ENCODE results near the gene PDE4A.
"Not testable (repeated sequence)": the region's sequence is repeated elsewhere in the genome, so short reads cannot be mapped to it uniquely, and the experiment has no call there.

PDE4A gene

DNA sequence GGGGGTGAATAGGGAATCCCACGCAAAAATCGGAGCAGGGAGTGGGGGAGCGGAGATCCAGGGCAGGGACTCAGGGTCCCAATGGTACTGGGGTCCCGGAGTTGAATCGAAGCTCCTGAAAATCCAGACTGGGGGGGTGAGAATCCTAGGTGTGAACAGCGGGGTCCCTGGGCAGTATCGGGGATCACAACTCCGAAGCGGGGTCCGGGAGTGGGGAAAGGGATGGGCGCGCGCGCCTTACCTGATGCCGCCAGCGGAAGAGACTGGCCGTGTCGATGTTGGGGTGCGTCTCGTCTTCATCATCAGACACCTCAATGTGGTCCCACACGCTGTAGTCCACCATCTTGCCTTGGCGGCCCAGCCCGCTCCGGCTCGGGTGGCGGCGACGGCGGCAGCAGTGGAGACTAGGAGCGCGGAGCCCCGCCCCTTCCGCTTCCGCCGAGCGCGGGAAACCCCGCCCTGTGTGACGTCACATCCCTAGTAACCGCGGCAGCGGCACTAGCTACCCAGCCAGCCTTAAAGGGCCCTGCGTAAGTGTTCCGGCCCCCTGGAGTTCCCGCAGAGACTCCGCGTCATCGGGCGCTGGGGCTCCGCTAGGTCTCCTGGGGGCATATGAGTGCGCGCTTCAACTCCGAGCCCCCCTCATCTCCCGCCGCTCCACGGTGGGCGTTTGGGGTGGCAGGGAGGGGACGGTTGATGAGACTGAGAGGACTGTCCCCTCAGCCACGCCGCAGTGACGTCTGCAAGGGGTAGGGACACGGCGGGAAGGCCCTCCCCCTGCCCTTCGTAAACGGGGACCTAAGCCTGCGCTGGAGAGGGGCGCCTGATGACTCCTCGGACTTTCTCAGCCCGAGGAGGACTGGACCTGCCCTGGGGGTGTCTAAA lies 17.0 kb upstream of the PDE4A start, which contains the start of gene CDC37:
Gene CDC37, minus strand, starts transcription at position 406 of the 885 bp plus-strand sequence. Its CDS starts 63 bp downstream, at position 343.
- peak; percentile 96 for DNase-seq (ENCODE audit: low spot score)

GRCh38 chr19:10404888-10405820 lies 15.2 kb upstream of the PDE4A start:
- peak; percentile 55 for DNase-seq (ENCODE audit: low spot score)

- no peak for DNase-seq (ENCODE audit: low spot score)
Observed at GRCh38 chr19:10406191-10406590, 14.1 kb upstream of the PDE4A start.

DNA sequence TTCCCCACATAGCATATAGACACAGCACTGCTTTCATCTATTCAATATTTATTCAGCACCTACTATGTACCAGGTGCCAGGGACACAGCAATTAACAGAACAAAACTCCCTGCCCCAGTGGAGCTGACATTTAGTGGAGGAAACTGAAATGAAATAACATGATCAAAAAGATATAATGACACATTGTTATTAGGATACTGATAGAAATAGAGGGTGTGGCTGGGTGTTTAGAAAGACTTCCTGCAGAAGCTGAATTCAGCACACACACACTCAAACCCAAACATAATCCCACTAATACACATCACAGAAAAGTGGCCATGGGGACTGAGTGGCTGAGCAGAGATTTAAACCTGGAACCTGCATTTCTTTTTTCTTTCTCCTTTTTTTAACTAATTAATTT lies 13.2 kb upstream of the PDE4A start:
- DNase-seq (ENCODE audit: low spot score): no peak

DNA sequence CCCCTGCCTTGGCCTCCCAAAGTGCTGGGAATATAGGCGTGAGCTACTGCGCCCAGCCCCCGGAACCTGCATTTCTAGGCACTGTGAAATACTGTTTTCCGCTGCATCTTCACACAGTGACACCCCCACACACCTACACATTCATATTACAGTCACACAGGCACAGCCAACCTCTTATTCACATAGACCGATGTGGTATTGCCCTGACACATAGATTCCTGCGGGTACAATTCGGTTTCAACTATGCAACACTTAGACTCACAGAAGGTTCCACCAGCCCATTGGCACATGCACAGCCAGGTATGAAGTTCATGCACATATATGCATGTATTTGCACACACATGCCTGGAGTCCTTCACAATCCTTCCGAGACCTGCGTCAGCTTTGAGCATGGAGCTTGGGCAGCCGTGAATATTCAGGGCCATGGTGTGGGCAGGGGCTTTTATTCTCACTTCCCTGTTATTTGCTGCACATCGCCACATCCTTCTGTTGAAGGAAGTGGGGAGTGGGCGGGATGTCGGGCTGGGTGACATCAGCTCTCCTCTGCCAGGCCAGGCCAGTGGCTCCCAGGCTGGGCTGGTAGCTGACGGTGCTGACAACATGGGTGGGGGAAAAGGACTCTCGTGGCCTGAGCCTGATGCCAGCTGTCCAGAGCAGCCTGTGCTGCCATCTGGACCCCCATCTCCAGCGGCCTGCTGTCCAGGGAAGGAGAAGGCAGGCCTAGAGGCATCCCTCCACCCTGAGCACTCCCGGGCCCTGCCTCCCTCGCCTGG lies 11.6 kb upstream of the PDE4A start:
- DNase-seq (ENCODE audit: low spot score): peak; percentile 65

DNA sequence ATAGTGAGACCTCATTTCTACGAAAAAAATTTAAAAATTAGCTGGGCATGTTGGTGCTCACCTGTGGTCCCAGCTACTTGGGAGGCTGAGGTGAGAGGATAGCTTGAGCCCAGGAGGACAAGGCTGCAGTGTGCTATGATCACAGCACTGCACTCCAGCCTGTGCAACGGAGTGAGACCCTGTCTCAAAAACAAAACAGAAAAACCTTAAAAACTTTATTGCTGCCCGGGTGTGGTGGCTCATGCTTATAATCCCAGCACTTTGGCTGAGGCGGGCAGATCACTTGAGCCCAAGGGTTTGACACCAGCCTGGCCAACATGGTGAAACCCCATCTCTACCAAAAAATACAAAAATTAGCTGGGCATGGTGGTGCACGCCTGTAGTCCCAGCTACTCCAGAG lies 9.1 kb upstream of the PDE4A start:
- not testable (repeated sequence) for DNase-seq (ENCODE audit: low spot score)

- DNase-seq (ENCODE audit: low spot score): no peak
Observed at GRCh38 chr19:10412257-10412977, 7.9 kb upstream of the PDE4A start.

GRCh38 chr19:10416083-10416379 lies 4.3 kb upstream of the PDE4A start:
- no peak for DNase-seq (ENCODE audit: low spot score)

DNA sequence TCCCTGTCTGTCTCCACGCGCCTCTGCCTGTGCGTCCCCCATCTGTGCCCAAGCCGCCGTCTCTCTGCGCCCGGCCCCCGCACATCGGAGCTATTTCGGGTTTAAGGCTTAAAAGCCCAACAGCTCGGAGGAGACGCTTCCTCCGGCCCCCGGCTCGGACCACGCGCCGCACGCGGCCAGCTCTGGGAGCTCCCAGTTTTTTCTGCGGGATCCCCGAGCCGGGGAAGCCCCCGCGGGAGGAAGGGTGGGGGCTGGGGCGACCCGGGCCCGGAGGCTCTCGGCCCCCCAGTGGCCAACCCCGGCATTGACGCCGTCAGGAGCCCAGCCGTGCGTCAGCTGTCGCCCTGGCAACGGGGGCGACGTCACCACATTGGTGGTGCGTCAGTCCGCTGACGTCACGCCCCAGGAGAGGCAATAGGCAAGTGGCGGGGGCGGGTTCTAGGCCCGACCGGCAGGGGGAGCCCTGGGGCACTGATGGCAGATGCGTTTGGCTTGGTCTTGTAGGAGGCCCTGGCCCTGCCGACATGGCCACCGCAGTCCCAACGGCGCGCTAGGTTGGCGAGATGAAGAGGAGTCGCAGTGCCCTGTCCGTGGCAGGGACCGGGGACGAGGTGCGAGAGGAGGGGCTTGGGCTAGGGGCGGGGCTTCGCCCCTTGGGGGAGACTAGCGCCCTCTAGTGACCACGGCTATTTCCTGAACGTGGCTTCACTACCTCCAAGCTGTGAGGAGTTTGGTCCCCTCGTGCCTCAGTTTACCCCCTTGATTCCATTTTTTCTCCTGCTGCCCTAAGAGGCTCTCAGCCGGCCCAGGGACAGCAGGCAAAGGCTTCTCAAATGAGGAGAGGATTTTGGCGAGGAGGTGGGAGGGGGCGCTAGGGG lies 3.7 kb upstream of the PDE4A start:
- peak; percentile 84 for DNase-seq (ENCODE audit: low spot score)

- peak; percentile 69 for DNase-seq (ENCODE audit: low spot score)
Observed at GRCh38 chr19:10417541-10418234, 2.6 kb upstream of the PDE4A start.

DNA sequence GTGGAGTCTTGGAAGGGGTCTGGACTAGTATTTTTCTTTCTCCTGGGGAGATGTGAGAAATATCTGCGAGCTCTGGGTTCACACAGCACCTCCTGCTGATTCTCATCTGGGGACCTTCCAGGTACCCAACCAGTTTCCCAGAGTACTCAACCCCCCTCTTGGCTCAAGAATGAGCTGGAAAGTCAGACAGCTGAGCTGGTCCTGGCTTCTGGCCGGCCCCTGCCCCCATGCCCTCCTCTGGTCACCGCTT lies 2.2 kb upstream of the PDE4A start:
- DNase-seq (ENCODE audit: low spot score): peak; percentile 70

DNA sequence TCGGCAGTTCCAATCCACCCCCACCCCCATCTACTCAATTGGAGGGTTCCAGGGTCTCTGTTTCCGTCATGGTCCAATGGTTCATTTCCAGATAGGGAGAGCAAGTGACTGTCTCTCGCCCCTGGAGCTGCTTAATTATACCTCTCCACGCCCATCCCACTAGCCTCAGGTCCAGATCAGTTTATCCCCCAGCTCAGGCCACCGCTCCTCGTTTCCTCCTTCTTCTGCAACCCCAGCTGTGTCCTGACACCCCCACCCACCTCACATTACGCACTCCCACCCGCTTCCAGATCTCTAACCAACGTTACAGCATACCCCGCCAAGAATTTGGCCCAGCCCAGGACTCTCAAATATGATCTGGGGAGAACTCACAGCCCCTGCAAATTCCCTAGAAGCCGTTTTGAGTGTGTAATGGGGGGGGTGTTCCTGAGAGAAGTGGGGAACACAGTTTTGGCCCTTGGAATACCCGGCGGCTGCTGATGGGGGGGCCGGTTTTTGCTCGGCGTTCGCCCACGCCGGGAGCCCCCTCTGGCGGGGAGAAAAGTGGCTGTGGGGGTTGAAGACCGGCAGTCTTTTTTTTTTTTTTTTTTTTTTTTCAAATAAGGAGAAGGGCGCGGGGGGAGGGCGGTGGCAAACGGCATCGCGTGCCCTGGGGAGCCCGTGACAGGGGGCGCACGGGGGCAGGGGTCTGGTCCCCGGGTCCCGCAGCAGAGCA lies 1.7 kb upstream of the PDE4A start:
- no peak for DNase-seq (ENCODE audit: low spot score)

DNA sequence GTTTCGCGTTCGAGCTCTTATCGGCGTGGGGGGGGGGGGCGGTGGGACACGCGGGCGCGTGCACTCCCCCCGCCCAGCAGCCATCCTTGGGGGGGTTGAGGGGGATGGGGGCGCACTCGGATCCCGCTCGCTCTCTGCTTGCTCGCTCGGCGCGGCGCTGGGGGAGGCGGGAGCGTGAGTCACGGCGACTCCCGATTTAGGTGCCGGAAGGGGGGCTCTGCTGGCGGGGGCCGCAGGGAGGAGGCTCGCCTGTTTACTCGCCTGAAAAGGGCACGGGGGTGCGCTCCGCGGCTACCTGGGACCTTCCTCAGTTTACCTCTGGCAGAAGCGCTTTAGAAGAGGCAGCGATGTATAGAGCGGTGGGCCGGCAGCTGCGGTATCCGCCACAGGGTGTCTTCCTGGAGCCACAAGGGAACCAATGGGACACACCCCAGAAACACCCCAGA lies 1.1 kb upstream of the PDE4A start:
- DNase-seq (ENCODE audit: low spot score): no peak

GRCh38 chr19:10419646-10420443 lies 493 bp upstream of the PDE4A start:
- DNase-seq (ENCODE audit: low spot score): peak; percentile 92

DNA sequence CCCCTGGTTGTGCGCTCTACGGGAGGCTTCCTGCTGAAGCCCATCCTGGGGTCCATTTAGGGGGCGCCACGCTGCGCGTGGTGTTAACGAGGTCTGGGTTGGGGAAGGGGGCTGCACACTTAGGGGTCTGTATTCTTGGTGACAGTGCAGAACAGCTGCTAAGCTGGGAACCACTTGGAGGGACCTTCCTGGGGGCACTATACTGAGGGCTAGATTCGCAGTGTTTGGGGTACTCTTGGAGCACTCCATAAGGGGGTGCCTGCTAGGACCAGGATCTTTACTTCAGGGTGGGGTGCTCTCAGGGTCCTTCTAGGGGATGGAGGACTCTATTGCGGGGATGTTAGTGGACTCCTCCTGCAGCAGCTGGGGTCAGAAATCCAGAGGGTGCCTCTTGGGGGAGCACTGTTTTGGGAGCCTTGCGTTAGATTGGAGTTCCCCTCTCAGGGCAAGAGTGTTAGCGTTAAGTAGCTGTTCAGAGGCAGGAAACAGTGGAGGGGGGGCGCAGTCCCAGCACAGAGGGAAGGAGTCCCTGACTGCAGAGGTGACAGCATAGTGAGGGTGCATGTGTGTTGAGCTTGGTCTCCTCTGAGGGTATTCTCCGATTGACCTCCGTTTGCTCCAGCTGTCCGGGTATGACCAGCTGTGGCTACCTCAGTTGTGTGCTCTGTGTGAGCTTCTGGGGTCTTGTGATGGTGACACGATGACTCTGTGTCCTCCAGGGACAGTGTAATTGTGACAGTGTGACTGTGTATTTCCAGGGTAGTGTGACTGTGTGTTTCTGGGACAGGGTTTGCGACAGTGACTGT lies 1.1 kb downstream of the PDE4A start:
- DNase-seq (ENCODE audit: low spot score): no peak

DNA sequence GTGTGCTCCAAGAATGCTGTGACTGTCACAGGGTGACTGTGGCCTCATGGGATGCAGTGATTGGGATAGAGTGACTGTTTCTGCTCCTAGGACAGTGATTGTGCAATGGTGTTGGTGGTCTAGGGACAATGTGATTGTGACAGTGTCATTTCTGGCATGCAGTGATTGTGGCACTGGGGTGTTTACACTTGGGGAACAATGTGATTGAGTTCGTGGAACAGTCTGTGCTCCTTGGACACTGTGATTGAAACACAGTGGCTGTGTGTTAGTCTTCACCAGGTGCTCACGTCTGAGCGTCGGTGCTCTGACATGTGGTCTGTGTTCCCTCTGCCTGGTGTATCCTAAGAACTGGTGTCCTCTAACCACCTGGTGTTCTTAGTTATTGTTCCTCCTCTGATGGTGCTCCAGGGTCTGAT lies 1.7 kb downstream of the PDE4A start:
- no peak for DNase-seq (ENCODE audit: low spot score)

- DNase-seq (ENCODE audit: low spot score): no peak
Observed at GRCh38 chr19:10422846-10423245, 2.5 kb downstream of the PDE4A start.

All from cerebellar cortex (tissue), 1 donor.